ENCODE measurements around the gene CFAP46. TPM values are rescaled to one million over a fixed set of nuclear protein-coding genes. Genes with fewer than 3 reads are reported as not detected.

Gene CFAP46
- total and polyA plus RNA-seq, 2 experiments from 2014 or later, result 2.2 to 2.4 TPM

- 93% methylated on average over 6 of the region's 7 CpGs for WGBS (ENCODE audit: low lambda C conversion rate, missing lambda C conversion rate)
- Histone ChIP-seq H3K4me3 (no peak overlapping the region), H4K20me1 (ENCODE audit: insufficient read depth, poor library complexity, severe bottlenecking) (no peaks in the 10 kb centered on the region), H3K9me3 (ENCODE audit: low read depth) (no peaks in the 10 kb centered on the region), H3K36me3 (replicated peaks; ENCODE audit: insufficient read depth, low read depth) (no peaks in the 10 kb centered on the region), H2AFZ (no peak overlapping the region), H3K27ac (no peak overlapping the region), H3K4me2 (no peak overlapping the region), H3K4me1 (ENCODE audit: insufficient read depth) (no peaks in the 10 kb centered on the region), H3K79me2 (no peaks in the 10 kb centered on the region), H3K27me3 (no peaks in the 10 kb centered on the region), H3K9me2 (replicated peaks; ENCODE audit: insufficient read depth) (no peaks in the 10 kb centered on the region)
- TF ChIP-seq EZH2 (IDR thresholded peaks at IDR 0.05; ENCODE audit: borderline replicate concordance) (no peak), EZH2phosphoT487 (IDR thresholded peaks at IDR 0.05; ENCODE audit: low read depth, severe bottlenecking, unreplicated experiment) (no peak), CTCF (IDR thresholded peaks at IDR 0.05; ENCODE audit: poor library complexity) (no peak)
- DNase-seq (ENCODE audit: low spot score), result no peak
Observed at GRCh38 chr10:132912225-132912712, 30.1 kb downstream of the CFAP46 start.

GRCh38 chr10:132911786-132912097 is 30.6 kb downstream of the CFAP46 start:
- TF ChIP-seq CTCF (IDR thresholded peaks at IDR 0.05; ENCODE audit: poor library complexity) (no peak), EZH2 (IDR thresholded peaks at IDR 0.05; ENCODE audit: borderline replicate concordance) (no peak), EZH2phosphoT487 (IDR thresholded peaks at IDR 0.05; ENCODE audit: low read depth, severe bottlenecking, unreplicated experiment) (no peak)
- Histone ChIP-seq H4K20me1 (ENCODE audit: insufficient read depth, poor library complexity, severe bottlenecking) (no peaks in the 10 kb centered on the region), H3K4me2 (no peak overlapping the region), H3K9me3 (ENCODE audit: low read depth) (no peaks in the 10 kb centered on the region), H3K79me2 (no peaks in the 10 kb centered on the region), H3K36me3 (replicated peaks; ENCODE audit: insufficient read depth, low read depth) (no peaks in the 10 kb centered on the region), H3K27ac (no peak overlapping the region), H3K4me3 (no peak overlapping the region), H3K9me2 (replicated peaks; ENCODE audit: insufficient read depth) (no peaks in the 10 kb centered on the region), H2AFZ (no peak overlapping the region), H3K27me3 (no peaks in the 10 kb centered on the region), H3K4me1 (ENCODE audit: insufficient read depth) (no peaks in the 10 kb centered on the region)
- 58% methylated on average over 8 of the region's 9 CpGs for WGBS (ENCODE audit: low lambda C conversion rate, missing lambda C conversion rate)
- no peak for DNase-seq (ENCODE audit: low spot score)

GRCh38 chr10:132910901-132911785 is 31.2 kb downstream of the CFAP46 start:
- Histone ChIP-seq H4K20me1 (ENCODE audit: insufficient read depth, poor library complexity, severe bottlenecking) (no peaks in the 10 kb centered on the region), H3K27me3 (no peaks in the 10 kb centered on the region), H3K4me2 (no peak overlapping the region), H3K4me1 (ENCODE audit: insufficient read depth) (no peaks in the 10 kb centered on the region), H2AFZ (no peak overlapping the region), H3K27ac (no peak overlapping the region), H3K9me2 (replicated peaks; ENCODE audit: insufficient read depth) (no peaks in the 10 kb centered on the region), H3K79me2 (no peaks in the 10 kb centered on the region), H3K36me3 (replicated peaks; ENCODE audit: insufficient read depth, low read depth) (no peaks in the 10 kb centered on the region), H3K9me3 (ENCODE audit: low read depth) (no peaks in the 10 kb centered on the region), H3K4me3 (no peak overlapping the region)
- no peak for TF ChIP-seq EZH2 (IDR thresholded peaks at IDR 0.05; ENCODE audit: borderline replicate concordance)
- TF ChIP-seq EZH2phosphoT487 (IDR thresholded peaks at IDR 0.05; ENCODE audit: low read depth, severe bottlenecking, unreplicated experiment), result no peak
- no peak for TF ChIP-seq CTCF (IDR thresholded peaks at IDR 0.05; ENCODE audit: poor library complexity)
- no peak for DNase-seq (ENCODE audit: low spot score)
- 79% methylated on average over 26 of the region's 37 CpGs for WGBS (ENCODE audit: low lambda C conversion rate, missing lambda C conversion rate)

Data from hepatocyte (in vitro differentiated cells).